CD4-positive, alpha-beta T cell treated with Interleukin-10 for 1 hour (primary cell): ENCODE data around the gene VIPR2.
"Not testable (repeated sequence)": the region's sequence is repeated elsewhere in the genome, so short reads cannot be mapped to it uniquely, and the experiment has no call there.

Source experiments
- DNase-seq: peaks from one replicate; pipeline ENCODE4 v3.0.0-alpha.2; 2020

Gene VIPR2

GRCh38 chr7:159001811-159002210 lies 142.9 kb downstream of the VIPR2 start:
- DNase-seq, result no peak

GRCh38 chr7:159000859-159001435 lies 143.7 kb downstream of the VIPR2 start:
- no peak for DNase-seq

- DNase-seq, result no peak
Measured at GRCh38 chr7:159000070-159000469, 144.6 kb downstream of the VIPR2 start.

- DNase-seq, result no peak
Measured at GRCh38 chr7:158999496-158999895, 145.2 kb downstream of the VIPR2 start.

- DNase-seq, result not testable (repeated sequence)
Measured at GRCh38 chr7:158998261-158998660, 146.4 kb downstream of the VIPR2 start.

GRCh38 chr7:158997471-158997870 lies 147.2 kb downstream of the VIPR2 start:
- DNase-seq, result no peak

GRCh38 chr7:158997110-158997453 lies 147.6 kb downstream of the VIPR2 start:
- DNase-seq, result no peak

GRCh38 chr7:158996214-158997109 lies 148.2 kb downstream of the VIPR2 start:
- DNase-seq, result no peak

- no peak for DNase-seq
Measured at GRCh38 chr7:158995514-158995913, 149.2 kb downstream of the VIPR2 start.

GRCh38 chr7:158994687-158995086 lies 150.0 kb downstream of the VIPR2 start:
- no peak for DNase-seq

GRCh38 chr7:158993591-158993990 lies 151.1 kb downstream of the VIPR2 start:
- no peak for DNase-seq

GRCh38 chr7:158992759-158993158 lies 151.9 kb downstream of the VIPR2 start:
- DNase-seq, result no peak

GRCh38 chr7:158991824-158992621 lies 152.6 kb downstream of the VIPR2 start:
- DNase-seq, result no peak

GRCh38 chr7:158988996-158989395 lies 155.7 kb downstream of the VIPR2 start:
- DNase-seq, result no peak

GRCh38 chr7:158988302-158988862 lies 156.3 kb downstream of the VIPR2 start:
- no peak for DNase-seq

GRCh38 chr7:158987691-158988090 lies 157.0 kb downstream of the VIPR2 start:
- DNase-seq, result no peak

- no peak for DNase-seq
Measured at GRCh38 chr7:158985583-158985982, 159.1 kb downstream of the VIPR2 start.

- not testable (repeated sequence) for DNase-seq
Measured at GRCh38 chr7:158984007-158984406, 160.7 kb downstream of the VIPR2 start.

- not testable (repeated sequence) for DNase-seq
Measured at GRCh38 chr7:158982080-158982479, 162.6 kb downstream of the VIPR2 start.

- DNase-seq, result no peak
Measured at GRCh38 chr7:158979635-158980351, 164.9 kb downstream of the VIPR2 start.

- DNase-seq, result no peak
Measured at GRCh38 chr7:158979023-158979529, 165.6 kb downstream of the VIPR2 start.
